OCI-LY3 (cell line): ENCODE data around the gene SYT7.

Experiments used
- H2AFZ ChIP-seq: fragments of 200-600, 300-600 bp; shearing (Covaris generic); 2 replicates; pipeline ENCODE4 v1.6.0; 2014; ENCODE audit warnings: antibody characterized with exemption, low read depth, low read length
- H3K27ac ChIP-seq: fragments of 200-600, 300-600 bp; sonication (generic); 2 replicates; pipeline ENCODE4 v1.5.1; 2014; ENCODE audit warnings: mild to moderate bottlenecking, low read length, moderate library complexity, mixed read lengths
- H3K27me3 ChIP-seq: fragments of 200-600, 300-600 bp; sonication (generic); 2 replicates; pipeline ENCODE4 v1.6.1; 2014; ENCODE audit warnings: low read depth, low read length, mixed read lengths
- H3K36me3 ChIP-seq: fragments of 200-600, 300-600 bp; sonication (generic); replicated peaks from 2 replicates; pipeline ENCODE3; 2014; ENCODE audit warnings: low read depth, low read length, mixed read lengths
- H3K4me1 ChIP-seq: fragments of 300-600, 200-600 bp; sonication (generic); 2 replicates; pipeline ENCODE4 v1.6.1; 2014; ENCODE audit warnings: low read length, mixed read lengths
- H3K4me2 ChIP-seq: fragments of 200-600, 300-600 bp; sonication (generic); 2 replicates; pipeline ENCODE4 v1.6.1; 2014; ENCODE audit warnings: low read length, mixed read lengths
- H3K4me3 ChIP-seq: fragments of 300-600, 200-600 bp; sonication (generic); 2 replicates; pipeline ENCODE4 v1.5.1; 2014; ENCODE audit warnings: antibody characterized with exemption, mild to moderate bottlenecking, low read length, moderate library complexity
- H3K79me2 ChIP-seq: fragments of 300-600, 200-600 bp; shearing (Covaris generic); 2 replicates; pipeline ENCODE4 v1.6.1; 2014; ENCODE audit warnings: mild to moderate bottlenecking, low read length, mixed read lengths
- H3K9ac ChIP-seq: fragments of 300-600, 200-600 bp; shearing (Covaris generic); 2 replicates; pipeline ENCODE4 v1.6.0; 2014; ENCODE audit warnings: mild to moderate bottlenecking, low read length, moderate library complexity
- H3K9me3 ChIP-seq: fragments of 200-600, 300-600 bp; shearing (Covaris generic); 2 replicates; pipeline ENCODE4 v1.6.1; 2014; ENCODE audit warnings: low read length, mixed read lengths; ENCODE audit not compliant: insufficient read depth
- H4K20me1 ChIP-seq: fragments of 200-600, 300-600 bp; sonication (generic); 2 replicates; pipeline ENCODE4 v1.6.1; 2016; ENCODE audit warnings: low read length, mixed read lengths; ENCODE audit not compliant: insufficient read depth
- EZH2phosphoT487 ChIP-seq: fragments of 200-600 bp; shearing (Covaris generic); IDR thresholded peaks from 2 replicates; pipeline ENCODE4 v1.6.1; 2018; ENCODE audit warnings: antibody characterized with exemption, mixed run types, low read depth
- TF ChIP-seq, protein P1 (sequence below): fragments of 200-600, 300-600 bp; sonication (generic); IDR thresholded peaks from 2 replicates; pipeline ENCODE4 v1.5.1; 2014; ENCODE audit warnings: antibody characterized with exemption, low read length, low read depth

SYT7 gene

DNA sequence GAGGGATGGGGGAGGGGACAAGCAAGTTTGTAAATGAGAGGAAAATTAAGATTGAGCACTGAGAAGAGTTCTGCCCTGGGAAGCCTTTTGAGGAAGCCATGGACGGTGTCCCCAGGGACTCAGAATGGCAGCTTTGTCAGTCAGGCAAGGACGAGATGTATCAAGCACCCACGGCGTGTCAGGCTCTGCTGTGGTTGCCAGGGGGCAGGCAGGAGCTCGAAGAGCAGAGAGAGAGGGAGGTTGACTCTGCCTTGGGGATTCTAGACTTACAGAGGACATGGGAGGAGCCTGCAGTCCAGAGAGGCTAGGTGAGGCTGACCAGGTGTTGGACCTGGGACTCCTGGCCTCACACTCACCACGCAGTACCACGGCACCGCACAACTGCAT, 29.1 kb upstream of the SYT7 start:
- no peak overlapping the region for H2AFZ ChIP-seq
- H4K20me1 ChIP-seq, result 0 out of 2 replicates have a peak, but pooled peaks cover 3% of the 10 kb centered on the region
- H3K36me3 ChIP-seq, result no peaks in the 10 kb centered on the region
- peaks cover 58% of the 10 kb centered on the region for H3K27me3 ChIP-seq
- no peaks in the 10 kb centered on the region for H3K4me1 ChIP-seq
- no peak overlapping the region for H3K4me3 ChIP-seq
- no peaks in the 10 kb centered on the region for H3K9me3 ChIP-seq
- H3K9ac ChIP-seq, result no peak overlapping the region
- TF ChIP-seq, protein P1, sequence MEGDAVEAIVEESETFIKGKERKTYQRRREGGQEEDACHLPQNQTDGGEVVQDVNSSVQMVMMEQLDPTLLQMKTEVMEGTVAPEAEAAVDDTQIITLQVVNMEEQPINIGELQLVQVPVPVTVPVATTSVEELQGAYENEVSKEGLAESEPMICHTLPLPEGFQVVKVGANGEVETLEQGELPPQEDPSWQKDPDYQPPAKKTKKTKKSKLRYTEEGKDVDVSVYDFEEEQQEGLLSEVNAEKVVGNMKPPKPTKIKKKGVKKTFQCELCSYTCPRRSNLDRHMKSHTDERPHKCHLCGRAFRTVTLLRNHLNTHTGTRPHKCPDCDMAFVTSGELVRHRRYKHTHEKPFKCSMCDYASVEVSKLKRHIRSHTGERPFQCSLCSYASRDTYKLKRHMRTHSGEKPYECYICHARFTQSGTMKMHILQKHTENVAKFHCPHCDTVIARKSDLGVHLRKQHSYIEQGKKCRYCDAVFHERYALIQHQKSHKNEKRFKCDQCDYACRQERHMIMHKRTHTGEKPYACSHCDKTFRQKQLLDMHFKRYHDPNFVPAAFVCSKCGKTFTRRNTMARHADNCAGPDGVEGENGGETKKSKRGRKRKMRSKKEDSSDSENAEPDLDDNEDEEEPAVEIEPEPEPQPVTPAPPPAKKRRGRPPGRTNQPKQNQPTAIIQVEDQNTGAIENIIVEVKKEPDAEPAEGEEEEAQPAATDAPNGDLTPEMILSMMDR, result no peak
- no peak for TF ChIP-seq EZH2phosphoT487
- no peak overlapping the region for H3K27ac ChIP-seq
- H3K4me2 ChIP-seq, result no peak overlapping the region
- no peaks in the 10 kb centered on the region for H3K79me2 ChIP-seq

DNA sequence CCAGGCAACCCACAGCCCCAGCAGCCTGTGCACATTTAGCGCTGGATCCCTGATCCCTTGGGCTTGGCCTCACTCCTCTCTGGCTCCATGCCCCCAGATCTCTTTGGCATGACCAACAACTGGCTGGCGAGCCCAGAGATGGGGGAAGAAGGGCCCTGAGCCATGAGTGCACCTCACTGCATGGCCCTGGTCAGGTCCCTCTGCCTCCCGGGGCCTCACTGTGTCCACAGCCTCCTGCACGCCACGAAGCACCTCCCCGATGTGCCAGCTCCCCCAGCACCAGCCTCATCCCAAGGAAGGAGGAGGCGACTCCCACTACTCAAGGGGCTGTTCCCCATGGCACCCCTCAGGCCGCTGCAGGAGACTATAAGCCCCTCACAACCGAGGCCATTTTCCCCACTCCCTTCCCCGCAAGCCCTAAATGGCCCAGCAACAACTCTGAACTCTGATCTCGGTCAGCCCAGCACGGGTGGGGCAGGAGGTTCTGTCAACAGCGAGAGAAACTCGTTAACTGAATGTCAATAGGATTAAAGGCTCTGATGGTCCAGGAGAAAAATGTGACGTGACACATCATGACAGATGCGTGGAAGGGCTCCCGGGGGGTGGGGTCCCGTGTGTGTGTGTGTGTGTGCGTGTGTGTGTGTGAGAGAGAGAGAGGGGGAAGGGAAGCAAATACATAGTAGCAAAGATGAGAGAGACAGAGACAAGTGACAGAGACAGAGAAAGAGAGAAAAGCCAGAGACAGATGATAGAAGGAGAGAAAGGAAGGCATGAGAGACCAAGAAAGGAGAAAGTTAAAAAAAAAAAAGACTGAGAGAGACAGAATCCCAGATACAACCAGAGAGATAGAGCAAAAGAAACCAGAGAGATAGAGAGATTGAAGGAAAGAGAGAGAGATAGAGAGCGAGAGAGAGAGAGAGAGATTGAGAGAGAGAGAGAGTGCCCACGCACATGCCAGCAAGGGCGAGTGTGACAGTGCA, 28.4 kb upstream of the SYT7 start:
- Histone ChIP-seq H3K27me3 (peaks cover 57% of the 10 kb centered on the region), H3K79me2 (no peaks in the 10 kb centered on the region), H3K4me2 (no peak overlapping the region), H3K9ac (no peak overlapping the region), H3K4me1 (no peaks in the 10 kb centered on the region), H3K36me3 (no peaks in the 10 kb centered on the region), H3K9me3 (no peaks in the 10 kb centered on the region), H3K4me3 (no peak overlapping the region), H3K27ac (no peak overlapping the region), H4K20me1 (0 out of 2 replicates have a peak, but pooled peaks cover 3% of the 10 kb centered on the region), H2AFZ (no peak overlapping the region)
- TF ChIP-seq, protein P1, result no peak
- no peak for TF ChIP-seq EZH2phosphoT487

DNA sequence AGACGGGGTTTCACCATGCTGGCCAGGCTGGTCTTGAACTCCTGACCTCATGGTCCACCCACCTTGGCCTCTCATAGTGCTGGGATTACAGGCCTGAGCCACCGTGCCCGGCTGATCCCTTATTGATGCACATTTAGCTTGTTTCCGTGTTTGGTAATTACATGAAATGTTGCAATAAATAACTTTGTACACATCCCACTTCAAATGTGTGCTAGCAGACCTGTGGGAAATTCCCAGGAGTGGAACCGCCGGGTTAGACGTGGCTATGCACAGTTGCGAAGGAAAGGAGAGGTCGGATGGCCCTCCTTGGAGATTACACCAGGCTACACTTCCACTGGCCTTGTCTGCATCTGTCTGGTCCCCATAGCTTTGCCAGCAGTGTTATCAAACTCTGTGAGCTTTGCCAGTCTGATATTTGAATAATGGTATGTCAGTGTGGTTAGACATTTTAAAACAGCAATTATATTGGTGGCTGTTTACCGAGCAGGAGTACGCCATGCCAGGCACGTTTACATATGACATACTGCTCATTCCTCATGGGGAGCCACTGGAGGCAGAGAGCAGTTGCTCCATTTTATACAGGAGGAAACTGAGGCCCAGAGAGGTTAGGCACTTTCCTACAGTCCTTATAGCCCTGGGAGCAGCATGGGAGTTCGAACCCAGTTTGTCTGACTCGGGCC, 27.2 kb upstream of the SYT7 start:
- Histone ChIP-seq H3K9ac (no peak overlapping the region), H2AFZ (no peak overlapping the region), H3K4me3 (no peak overlapping the region), H3K36me3 (no peaks in the 10 kb centered on the region), H3K4me1 (no peaks in the 10 kb centered on the region), H3K79me2 (no peaks in the 10 kb centered on the region), H3K27me3 (peaks cover 50% of the 10 kb centered on the region; the same call in 1 of the 2 replicates), H3K27ac (no peak overlapping the region), H4K20me1 (0 out of 2 replicates have a peak, but pooled peaks cover 3% of the 10 kb centered on the region), H3K4me2 (no peak overlapping the region), H3K9me3 (no peaks in the 10 kb centered on the region)
- TF ChIP-seq, protein P1, result no peak
- no peak for TF ChIP-seq EZH2phosphoT487

DNA sequence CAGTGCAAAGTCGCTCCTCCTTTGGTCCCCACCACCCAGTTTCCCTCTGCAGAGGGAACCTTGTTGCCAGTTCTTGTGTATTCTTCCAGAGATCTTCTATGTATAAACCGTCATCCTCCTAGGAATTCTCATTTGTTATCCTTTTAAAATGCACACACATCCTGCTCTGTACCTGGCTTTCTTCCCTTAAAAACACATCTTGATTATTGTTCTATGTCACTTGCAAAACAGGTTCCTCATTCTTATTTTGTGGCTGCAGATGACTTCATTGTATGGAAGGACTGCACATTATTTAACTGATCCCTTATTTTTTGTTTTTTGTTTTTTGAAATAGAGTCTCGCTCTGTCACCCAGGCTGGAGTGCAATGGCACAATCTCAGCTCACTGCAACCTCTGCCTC, 26.6 kb upstream of the SYT7 start:
- Histone ChIP-seq H3K4me2 (no peak overlapping the region), H3K9ac (no peak overlapping the region), H2AFZ (no peak overlapping the region), H3K36me3 (no peaks in the 10 kb centered on the region), H3K79me2 (no peaks in the 10 kb centered on the region), H4K20me1 (0 out of 2 replicates have a peak, but pooled peaks cover 3% of the 10 kb centered on the region), H3K27ac (no peak overlapping the region), H3K4me1 (no peaks in the 10 kb centered on the region), H3K9me3 (no peaks in the 10 kb centered on the region), H3K4me3 (no peak overlapping the region), H3K27me3 (peaks cover 51% of the 10 kb centered on the region; the same call in 1 of the 2 replicates)
- TF ChIP-seq, protein P1, result no peak
- no peak for TF ChIP-seq EZH2phosphoT487
